ENCODE results near the gene TSPAN11.

Gene TSPAN11

DNA sequence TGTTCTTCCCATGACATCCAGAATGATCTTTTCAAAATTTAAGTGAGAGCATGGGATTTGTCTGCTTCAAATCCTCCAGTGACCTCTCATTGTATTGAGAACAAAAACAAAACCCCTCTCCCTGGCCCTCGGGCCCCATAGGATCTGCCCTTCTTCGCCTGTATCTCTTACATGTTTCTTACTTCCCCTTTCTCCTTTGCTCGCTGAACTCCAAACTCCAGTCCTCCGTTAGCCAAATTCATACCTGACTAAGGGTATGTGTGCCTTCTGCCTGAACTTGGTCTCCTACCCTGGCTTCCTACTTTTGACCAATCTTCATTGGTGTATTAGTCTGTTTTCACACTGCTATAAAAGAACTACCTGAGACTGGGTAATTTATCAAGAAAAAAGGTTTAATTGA lies 13.2 kb upstream of the TSPAN11 start:
- no peak for DNase-seq

GRCh38 chr12:30914986-30915591 lies 11.5 kb upstream of the TSPAN11 start:
- DNase-seq = no peak

DNA sequence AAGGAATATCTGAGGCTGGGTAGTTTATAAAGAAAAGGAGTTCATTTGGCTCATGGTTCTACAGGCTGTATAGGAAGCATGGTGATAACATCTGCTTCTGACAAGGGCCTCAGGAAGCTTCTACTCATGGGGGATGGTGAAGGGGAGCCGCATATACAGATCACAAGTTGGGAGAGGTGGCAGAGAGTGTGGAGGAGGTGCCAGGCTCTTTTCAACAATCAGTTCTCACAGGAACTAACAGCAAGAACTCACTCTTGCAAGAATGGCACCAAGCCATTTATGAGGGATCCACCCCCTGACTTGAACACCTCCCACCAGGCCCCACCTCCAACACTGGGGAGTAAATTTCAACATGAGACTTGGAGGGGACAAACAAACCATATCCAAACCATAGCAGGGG lies 3.5 kb upstream of the TSPAN11 start:
- no peak for DNase-seq

GRCh38 chr12:30925607-30926242 lies 823 bp upstream of the TSPAN11 start:
- no peak for DNase-seq

DNA sequence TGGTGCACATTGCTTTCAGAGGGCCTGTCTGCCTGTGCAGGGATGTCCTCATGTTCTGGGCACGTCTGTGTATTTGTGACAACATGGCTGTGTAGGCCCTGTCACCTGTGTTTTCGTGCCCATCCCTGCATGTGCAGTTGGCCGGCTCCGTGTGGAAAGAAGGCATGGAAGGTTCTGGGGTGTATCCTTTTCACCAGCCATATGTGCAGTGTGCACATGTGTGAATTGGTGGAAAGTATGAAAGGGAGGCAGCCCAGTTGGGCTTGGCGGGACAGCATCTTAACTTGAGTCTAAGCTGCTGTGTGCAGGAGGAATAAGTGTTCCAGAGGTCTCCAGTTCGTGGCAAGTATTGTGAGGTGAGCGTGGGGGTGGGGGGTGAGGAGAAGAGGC lies 669 bp downstream of the TSPAN11 start:
- no peak for DNase-seq

DNA sequence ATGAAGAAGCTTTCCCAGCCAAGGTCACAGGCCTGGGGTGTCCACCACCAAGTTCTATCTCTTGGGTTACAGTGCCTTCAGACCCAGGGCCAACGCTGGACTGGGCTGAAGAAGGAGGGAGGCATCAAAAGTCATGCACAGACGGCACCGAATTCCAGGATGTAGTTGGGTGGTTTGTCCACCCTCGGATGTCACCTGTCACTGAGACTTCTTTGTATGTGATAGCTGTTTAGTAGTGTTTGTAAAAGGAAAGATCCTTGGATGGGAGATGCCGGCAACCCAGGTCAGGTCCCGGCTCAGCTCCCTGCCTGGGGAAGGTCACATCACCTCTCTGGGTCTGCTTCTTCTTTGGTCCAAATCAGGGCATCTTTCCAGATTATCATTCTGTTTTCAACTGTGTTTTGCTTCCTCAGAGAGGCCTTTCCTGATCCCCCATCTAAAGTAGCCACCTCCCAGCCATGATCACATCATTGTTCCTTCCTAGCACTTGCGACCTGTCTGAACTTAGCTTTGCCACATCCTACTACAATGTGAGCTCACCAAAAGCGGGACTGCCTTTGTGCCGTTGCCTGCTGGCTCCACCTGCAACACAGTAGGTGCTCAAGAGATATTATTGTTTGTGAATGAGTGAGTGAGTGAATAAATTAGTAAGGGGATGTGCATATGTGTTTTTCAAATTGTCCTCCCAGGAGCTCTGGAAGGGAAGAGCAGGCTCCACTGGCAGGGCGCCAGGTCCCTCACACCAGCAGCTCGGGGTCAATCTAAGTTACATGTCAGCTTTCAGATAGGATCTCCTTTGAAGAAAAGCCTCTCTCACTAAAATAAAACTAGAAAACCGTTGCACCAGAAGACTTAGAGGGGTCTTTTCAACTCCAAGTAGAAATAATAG lies 2.1 kb downstream of the TSPAN11 start:
- DNase-seq = no peak

GRCh38 chr12:30930238-30930637 lies 3.7 kb downstream of the TSPAN11 start:
- no peak for DNase-seq

DNA sequence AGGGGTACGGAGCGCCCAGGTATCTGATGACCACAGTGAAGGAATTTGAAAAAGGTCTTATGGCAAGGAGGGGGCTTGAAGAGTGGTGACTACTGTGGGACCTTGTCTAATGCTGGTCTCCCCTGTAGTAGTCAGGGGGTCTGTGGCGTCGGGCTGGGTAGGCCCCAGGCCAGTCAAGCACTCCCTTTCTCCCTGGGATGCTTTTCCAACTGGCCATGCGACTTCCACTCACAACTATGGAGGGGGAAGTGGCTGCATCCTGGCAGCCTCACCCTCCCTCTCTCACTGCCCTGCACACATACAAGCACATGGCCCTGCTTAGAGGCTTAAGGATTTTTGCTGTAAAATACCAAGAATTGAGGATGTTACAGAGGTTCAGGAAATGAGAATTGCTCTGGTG lies 4.1 kb downstream of the TSPAN11 start:
- no peak for DNase-seq

DNA sequence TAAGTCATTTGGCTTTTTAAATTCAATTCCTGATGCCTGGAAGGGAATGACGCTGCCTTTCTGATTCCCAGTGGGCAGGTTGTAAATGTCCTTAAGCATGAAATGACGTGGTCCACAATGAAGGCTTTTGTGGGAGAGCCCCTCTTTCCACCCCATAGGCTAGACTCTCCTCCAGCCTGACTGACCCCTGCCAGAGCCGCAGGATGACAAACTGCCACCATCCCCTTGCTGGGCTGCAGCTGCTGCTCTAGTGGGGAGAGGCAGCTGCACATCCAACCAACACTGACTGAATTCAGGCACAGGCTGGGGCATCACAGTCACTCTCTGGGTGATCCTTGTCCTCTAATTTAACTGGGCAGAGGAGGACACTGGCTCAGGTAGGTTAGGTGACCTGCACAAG lies 6.3 kb downstream of the TSPAN11 start:
- DNase-seq = no peak

- no peak for DNase-seq
Measured at GRCh38 chr12:30934811-30935210, 8.3 kb downstream of the TSPAN11 start.

- DNase-seq = no peak
Measured at GRCh38 chr12:30936036-30936435, 9.5 kb downstream of the TSPAN11 start.

- no peak for DNase-seq
Measured at GRCh38 chr12:30939234-30939633, 12.7 kb downstream of the TSPAN11 start.

DNA sequence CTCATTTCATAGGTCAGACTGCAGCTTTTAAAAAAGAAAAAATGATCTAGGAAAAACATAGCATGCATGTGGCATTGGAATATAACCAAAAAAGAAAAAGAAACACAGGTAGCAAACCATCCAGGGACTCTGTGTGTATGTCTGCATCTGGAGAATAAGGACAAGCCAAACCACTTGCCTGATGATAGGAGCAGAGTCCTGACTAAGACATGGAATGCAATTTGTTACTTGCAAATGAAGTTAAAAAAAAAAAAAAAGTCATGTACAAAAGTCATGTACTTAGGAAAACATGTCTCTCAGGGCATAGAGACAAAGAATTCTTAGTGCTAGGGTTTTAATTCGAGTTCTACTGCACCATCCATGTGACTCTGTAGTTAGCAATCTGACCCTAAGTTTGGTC lies 15.9 kb downstream of the TSPAN11 start:
- no peak for DNase-seq

- DNase-seq = no peak
Measured at GRCh38 chr12:30942936-30943335, 16.4 kb downstream of the TSPAN11 start.

GRCh38 chr12:30945443-30946164 lies 19.1 kb downstream of the TSPAN11 start:
- DNase-seq = no peak

DNA sequence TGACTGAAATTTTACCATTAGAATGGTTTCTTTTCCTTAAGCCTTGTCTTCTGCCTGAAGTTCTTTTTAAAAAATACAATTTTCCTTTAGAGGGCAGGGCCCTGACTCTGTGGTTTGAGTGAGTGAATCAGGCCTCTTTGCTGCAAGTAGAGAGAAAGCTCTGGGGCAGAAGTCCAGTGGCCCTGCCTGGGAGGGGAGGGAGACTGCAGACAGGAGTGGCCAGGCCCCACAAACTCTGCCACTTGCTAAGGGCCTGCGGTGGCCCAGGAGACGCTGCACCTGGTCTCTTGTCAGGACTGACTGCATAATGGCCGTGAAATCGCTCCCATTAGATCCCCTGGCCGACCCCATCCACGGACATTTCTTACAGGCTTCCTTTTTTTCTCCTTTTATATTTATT lies 25.5 kb downstream of the TSPAN11 start:
- no peak for DNase-seq

DNA sequence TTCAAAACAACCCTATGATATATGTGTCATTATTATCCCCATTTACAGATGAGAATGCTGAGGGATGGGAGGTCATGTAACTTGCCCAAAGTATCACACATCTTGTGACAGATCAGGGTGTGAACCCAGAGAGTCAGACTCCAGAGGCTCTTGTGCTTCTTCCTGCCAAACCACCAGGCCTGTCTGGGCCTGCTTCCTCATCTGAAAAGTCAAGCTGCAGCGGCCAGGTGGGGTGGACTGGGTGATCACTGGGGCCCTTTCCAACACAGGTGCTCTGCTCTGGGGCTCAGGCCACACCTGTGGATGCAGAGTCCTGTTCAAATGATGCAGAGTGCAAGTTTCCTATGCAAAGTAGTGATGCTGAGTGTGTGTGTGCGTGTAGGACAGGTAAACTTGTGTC lies 26.7 kb downstream of the TSPAN11 start:
- DNase-seq = no peak

- DNase-seq = no peak
Measured at GRCh38 chr12:30953951-30954751, 27.6 kb downstream of the TSPAN11 start.

DNA sequence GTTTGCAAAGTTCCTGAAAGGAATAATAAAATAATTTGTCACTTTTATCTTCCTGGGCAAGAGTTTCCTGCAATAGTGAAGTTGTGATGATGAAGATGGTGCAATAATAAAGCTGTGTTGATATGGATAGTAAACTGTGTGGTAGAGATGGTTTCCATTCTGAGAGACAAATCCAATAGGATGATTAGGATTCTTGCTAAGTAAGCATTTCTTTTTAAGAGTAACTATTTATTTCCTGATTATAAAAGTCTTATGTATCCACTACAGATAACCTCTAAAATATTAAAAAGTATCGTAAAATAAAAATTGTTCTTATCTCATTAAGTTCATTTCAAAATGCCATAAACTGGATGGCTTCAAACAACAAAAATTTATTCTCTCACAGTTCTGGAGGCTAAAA lies 28.7 kb downstream of the TSPAN11 start:
- DNase-seq = no peak

DNA sequence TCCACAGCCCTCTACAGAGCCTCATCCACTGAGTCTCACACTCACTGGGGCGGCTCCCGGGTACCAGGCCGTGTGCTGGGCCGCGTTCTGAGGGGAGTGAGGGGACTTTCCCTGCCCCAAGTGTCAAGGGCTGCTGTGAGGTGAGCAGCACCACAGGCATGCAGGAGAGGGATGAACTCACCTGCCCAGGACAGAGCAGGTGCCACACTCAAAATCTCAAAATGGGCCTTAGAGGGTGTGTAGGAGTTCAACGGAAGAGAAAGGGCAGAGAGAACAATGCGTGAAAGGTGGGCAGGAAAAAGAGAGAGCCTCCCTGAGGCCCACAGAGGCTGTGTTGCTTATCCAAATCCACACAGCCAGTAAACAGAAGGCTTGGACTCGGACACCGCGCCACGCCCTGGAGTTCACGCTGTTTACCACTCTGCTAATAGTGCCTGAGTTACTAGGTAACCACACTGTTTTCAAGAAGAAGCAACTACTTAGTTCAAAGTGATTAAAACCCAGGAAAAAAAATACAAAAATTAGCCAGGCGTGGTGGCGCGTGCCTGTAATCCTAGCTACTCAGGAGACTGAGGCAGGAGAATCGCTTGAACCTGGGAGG lies 32.7 kb downstream of the TSPAN11 start:
- no peak for DNase-seq

- no peak for DNase-seq
Measured at GRCh38 chr12:30959778-30960177, 33.2 kb downstream of the TSPAN11 start.

DNA sequence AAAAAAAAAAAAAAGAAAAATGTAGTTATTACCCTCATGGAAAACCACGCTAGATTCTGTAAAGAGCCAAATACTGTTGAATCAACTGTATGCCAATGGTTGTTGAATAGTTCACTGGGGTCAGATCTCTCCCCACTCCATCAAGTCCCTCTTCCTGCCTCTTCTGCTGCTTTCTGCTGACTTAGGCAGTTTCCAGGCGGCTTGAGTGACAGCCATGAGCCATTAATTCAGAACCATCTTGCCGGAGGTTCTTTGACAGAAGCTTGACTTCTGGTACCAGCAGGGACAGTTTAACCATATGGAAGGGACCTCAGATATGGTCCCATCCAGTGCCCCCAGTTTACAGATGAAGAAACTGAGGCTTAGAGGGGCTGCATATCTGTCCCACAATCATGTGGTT lies 34.5 kb downstream of the TSPAN11 start:
- DNase-seq = no peak
